Stimulated activated naive CD4-positive, alpha-beta T cell treated with Interleukin-2 at 50 U/mL for 16 hours (primary cell): ENCODE results near the gene C14orf132.

ENCODE experiments used
- DNase-seq: peaks from one replicate; lab custom pipeline; 2025; lab: John Stamatoyannopoulos, UW

The C14orf132 gene

DNA sequence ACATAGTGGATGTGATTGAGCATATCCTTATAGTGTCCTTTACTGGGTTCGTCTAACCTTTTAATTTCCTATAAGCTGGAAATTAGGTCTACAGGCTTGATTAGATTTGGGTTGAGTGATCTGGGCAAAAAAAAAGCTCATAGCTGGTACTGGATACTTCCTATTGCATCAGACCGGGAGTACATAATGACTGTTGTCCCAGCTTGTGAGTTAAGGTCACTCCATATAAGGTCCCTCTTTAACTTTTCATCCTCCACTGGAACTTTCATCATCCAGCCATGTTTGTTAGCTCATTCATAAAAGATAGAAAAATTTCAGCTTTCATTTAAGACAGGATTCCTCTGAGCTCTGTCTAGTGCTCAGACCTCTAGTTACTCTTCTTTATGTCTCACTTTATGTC is 80.8 kb downstream of the C14orf132 start:
- DNase-seq: no peak

DNA sequence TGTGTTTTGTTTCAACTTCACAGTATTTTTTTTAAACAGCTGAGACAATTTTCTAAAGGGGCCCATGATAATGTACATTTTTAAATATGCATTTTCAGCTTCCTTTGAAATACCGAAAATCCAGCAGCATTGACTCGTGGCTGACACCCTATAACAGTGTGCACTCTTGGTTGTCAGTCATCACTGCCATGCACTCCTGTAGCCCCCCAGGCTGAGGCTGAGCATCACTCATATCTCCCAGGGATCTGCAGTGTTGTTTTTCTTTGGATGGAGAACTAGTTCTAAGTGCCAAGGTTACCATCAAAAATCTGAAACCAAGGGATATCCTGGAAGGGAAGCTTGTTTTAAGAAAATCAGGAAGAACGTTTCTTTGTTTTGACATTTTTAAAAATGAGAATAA is 81.2 kb downstream of the C14orf132 start:
- no peak for DNase-seq

DNA sequence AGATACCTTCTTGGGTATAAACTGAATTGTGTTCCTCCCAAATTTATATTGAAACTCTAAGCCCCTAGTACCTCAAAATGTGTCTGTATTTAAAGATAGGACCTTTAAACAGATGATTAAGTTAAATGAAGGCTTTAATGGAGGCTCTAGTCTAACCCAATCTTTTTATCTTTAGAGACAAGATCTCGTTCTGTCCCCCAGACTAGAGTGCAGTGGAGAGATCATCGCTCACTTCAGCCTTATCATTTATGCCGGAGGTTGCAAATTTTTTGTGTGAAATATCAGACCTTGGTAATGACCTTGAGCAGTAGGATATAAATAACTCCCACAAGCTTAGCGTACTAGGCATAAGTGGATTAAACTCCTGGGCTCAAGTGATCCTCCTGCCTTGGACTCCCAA is 81.8 kb downstream of the C14orf132 start:
- DNase-seq: no peak

DNA sequence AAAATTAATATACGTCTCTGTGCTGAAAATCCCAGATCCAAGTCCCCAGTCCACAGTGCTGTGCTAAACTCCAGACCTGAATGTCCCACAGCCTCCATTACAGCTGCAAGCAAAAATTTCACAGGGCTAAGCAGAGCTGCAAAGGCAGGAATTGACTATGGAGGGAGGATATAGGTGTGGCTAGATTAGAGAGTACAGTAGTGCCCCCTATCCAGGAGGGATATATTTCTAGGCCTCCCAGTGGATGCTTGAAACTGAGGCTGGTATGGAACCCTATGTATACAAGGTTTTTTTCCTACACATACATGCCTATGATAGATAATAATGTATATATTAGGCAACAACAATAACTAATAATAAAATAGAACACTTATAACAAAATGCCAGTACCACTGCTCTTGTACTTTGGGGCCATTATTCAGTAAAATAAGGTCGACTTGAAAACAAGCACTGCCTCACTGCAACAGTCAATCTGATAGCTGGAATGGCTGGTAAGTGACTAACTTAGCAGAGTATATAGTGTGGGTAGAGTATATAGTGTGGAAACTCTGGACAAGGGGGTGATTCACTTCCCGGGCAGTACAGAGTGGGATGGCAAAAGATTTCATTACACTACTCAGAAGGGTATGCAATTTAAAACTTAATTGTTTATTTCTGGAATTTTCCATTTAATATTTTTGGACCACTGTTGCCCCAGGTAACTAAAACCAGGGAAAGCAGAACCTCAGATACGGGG is 82.7 kb downstream of the C14orf132 start:
- DNase-seq: no peak

DNA sequence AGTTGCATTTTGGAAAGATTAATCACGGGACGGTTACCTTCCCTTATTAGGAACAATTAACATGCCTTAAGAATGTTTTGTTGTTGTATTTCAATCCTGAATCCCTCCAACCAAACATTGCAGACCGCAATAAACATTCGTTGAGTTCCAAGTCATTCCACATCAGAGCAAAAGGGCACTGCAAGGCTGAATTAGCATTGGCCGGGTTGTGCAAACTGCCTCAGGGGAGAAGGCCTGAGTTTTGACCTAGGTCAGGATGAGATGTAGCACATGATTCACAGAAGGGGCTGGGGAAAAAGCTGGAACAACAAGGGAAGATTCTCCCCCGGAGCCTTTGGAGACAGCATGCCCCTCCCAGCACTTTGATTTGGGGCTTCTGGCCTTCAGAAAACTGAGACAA is 83.3 kb downstream of the C14orf132 start:
- DNase-seq: no peak

DNA sequence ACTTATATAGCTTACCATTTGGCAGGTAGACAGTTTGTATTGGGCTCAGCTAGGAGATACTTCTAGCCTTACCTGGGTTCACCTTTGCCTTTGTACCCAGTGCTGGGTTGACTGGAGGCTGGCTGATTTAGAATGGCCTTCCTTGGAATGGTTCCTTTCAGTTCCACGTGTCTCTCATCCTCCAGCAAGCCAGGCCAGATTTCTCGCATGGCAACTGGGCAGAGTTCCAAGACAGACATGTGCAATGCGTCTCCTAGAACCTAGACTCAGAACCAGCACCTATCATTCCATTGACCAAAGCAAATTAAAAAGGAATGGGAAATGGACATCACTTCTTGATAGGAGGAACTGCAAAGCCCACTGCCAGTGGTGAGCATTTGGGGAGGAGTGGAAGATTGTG is 86.4 kb downstream of the C14orf132 start:
- no peak for DNase-seq

DNA sequence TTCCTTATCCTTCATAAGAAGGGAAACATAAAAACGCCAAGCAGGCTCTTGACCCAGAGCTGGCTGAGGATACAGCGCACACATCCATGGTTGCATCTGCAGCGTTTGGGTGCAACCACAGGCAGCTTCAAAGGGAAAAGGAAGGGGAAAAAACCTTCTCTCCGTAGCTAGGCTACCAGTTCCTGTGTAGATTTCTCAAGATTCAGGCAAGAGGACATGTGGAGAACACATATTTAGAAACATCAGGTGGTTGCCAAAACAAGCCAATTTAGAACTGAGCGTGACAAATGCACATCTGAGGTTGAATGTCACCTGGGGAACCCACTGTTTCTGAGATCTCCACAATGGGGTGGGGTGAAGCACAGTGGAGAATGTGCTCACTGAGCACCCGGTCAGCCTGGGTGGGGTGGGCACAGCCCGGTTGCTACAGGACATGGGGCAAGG is 87.2 kb downstream of the C14orf132 start:
- no peak for DNase-seq

DNA sequence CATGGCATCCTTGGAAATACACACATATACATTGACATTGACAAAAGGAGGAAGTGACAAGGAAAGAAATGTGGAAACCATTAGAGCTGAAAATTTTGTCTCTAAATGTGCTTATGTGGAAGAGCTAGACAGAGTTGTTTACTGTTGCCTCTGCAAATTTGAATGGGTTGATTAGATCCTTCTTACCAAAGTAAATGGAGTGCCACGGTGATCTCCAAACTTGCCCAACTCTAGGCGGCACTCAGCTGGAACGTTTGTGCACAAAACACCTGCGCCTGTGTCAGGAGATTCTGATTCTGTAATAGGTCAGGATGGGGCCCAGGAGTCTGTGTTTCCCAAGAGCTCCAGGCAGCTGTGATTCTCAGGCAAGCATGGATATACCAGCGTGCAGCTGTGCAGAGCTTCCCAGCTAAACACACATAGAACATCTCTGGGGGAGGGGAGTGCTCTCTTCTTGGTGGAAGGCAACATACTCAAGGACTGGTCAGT is 87.7 kb downstream of the C14orf132 start:
- no peak for DNase-seq

DNA sequence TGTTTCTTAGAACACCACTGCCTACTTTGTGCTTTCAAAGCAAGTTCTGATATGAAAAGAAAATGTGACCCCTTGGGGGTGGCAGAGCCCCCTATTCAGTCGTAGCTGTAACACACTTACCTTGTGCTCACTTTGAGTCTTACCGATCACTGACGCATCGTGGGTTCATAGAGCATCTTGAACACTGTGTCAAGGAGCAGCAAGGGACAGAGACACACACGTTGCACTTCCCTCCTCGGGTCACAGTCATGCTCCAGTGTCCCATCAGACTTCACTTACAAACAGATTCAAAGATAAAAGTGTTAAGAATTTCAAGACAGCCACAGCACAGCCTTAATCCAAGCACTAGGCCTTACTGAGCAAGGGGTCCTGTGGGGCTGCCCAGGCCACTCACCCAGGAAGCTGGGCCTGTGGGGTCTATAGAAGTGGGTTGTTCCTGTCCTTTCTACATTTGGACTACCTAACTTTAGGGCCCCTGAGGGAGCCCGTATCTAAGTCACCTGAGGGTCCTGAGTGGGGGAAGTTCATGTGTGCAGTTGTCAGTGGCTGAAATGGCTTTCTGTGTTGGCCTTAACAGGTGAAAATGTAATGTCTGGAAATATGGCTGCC is 90.1 kb downstream of the C14orf132 start:
- no peak for DNase-seq

DNA sequence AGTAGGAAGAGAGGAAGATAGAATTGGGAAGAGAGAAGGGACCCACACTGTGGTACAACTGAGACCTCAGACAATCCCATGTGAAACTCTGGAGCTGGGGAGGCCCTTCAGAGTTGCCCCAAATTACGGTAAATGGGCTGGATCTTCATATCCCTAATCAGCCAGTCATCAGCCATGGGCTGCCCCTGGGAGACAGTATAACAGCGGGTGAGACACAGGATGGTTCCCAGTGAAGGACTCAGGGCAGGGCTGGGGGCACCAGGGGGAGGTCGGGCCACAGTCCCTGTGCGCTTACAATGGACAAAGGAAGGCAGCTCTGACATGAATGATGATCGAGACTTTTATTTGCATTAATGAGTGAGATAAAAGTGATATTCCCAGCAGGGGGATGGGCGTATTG is 91.2 kb downstream of the C14orf132 start:
- DNase-seq: no peak

DNA sequence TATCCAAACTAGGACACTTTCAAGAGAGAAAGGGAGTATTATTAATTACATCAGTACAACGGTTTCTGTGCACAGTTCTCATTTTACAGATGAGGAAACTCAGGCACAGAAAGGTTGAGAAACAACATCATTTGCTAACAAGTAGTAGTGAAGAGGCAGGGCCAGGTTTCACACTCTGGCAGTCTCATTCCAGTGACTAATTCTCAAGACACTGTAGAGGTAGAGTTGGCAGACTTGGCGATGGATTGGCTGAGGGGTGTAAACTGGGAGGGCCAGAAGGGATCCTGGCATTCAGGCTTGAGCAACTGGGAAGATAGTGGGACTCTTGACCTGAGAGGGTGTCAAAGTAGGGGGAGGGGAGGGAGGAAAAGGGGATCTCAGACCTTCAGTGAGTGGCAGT is 91.7 kb downstream of the C14orf132 start:
- no peak for DNase-seq

DNA sequence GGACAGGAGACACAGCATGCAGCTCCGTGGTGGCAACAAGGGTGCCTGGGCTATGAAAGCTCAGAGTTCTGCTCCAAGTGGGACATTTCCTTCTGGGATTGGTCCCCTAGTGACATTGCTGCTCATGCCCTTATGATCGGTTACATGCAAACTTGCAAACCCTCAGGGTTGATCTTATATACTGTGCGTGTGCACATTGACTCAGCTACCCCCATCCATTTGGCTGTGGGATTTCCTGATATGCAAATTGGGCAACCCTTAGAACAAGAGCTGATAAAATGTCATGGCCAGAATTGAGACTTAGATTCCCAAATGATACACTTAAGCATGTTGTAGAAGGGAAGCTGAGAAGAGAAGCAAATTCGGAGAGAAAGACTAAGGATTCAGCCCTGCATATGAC is 92.7 kb downstream of the C14orf132 start:
- DNase-seq: no peak

DNA sequence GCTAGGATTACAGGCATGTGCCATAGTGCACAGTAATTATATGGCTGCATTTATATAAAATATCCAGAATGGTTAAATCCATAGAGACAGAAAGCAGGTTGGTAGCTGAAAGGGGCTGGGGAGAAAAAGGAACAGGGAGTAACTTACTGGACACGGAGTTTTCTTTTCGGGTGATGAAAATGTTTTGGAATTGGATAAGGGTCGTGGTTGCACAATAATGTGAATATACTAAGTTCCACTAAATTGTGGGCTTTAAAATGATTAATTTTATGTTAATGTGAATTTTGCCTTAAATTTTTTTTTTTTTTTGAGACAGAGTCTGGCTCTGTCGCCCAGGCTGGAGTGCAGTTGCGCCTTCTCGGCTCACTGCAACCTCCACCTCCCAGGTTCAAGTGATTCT is 95.3 kb downstream of the C14orf132 start:
- no peak for DNase-seq

DNA sequence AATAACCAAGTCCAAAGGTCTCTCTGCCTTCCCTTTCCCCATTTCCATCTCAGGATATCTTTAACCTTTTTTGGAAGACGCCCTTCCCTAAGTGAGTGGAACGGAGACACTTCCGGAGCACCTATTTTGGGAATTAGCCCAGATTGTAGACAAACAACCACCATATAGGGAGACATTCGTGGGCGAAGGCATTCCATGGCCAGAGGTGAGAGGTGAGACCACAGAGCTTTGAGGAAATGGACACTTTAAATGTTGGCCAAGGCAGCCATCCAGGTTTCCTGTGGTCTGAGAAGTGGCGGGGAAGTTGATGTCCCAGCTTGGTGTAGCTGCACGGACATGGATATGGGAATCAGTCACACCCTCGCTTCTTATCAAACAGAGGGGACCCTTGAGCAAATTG is 96.1 kb downstream of the C14orf132 start:
- no peak for DNase-seq

DNA sequence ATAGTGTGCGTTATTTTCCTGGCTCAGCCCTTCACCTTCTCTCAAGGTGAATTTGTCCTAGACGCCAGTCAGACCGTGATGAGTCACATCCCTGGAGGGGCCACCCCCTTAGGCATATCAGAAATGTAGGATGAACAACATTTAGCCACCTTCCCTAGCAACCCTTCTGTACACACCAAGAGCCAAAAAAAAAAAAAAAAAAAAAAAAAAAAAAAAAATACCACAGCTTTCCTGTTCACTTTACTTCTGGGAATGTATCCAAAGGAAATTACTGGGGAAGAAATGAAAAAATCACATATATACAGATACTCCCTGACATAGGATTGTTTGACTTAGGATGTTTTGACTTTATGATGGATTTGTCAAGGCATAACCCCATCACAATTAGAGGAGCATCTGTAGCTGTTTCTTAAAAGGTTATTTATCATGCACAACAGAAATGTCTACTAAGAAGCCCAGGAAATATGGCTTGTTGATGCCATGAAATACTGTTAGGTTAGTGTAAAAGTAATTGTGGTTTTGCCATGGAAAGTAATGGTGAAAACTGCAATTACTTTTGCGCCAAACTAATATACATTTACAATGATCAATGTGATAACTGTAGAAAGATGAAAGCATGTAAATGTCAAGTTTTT is 97.3 kb downstream of the C14orf132 start:
- no peak for DNase-seq

DNA sequence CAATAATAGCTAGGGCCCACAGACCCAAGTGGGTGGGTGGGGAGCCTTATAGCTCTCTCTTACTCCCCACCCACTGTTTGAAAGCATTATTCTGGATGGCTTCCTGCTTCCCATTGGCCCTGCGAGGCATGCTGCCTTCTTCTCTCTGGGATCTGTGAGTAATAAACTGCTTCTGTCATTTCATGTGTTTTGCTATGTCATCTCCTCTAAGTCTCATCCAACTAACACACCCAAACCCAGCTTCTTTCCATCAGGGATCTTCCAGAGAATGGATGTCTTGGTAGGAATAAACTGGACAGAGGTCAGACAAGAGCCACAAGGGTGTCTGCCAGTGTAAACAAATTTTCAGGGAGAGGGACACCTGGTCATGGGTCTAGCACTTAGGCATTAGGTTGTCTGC is 99.1 kb downstream of the C14orf132 start:
- no peak for DNase-seq

DNA sequence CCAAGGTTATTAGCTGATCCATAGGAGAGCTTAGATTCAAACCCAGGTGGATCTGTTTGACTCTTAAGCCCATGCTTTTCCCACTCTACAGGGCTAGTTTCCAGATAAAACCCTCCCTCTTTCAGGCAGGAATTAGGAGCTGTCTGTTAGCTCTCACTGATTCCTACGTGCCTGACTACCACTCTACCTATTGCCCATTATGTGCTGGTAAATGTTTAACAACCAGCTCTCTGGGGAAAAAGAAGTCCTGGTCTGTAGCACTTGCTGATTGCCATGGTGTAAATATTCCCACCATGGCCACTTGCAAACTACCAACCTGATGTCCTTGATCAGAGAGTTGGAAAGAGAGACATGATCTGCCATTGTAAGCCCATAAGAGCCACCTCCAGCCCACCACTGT is 100.0 kb downstream of the C14orf132 start:
- no peak for DNase-seq

DNA sequence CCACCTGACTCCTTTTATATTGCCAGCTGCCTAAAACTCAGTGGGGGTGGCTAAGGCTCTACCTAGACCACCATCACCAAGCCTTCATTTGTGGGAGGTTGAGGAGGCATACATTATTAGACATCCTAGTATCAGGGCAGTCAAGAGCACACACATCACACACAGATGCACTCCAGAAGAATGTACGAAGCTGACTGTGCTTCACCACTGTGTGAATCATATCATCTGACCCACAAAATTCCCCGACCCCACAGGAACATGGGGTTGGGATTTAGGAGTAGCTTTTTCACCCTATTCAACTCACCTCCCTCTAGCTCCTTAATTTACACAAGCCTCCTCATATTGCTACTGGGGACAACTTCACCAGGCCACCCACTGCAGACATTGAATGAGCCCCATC is 100.7 kb downstream of the C14orf132 start:
- no peak for DNase-seq

DNA sequence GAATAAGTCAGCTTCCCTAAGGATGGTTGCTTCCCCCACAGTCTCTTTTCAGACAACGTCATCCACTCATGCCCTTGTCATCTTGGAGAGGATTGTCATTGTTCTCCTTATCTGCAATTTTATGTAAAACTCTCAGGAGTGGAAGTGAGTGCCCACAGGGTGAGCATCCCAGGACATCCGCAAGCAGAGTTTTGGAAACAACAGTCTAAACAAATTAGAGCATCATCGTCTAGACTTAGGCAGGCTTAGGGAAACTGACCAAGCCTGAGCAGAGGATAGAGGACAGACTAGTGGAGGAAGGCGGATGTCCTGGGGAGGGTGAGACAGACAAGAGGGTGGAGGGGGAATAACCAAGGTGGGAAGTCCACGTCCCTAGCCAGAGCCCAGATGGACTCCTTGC is 101.8 kb downstream of the C14orf132 start:
- no peak for DNase-seq
